K562 treated with DMSO at 1 percent for 12 hours (cell line): ENCODE results near the gene SESN1. TPM values are rescaled to one million over a fixed set of nuclear protein-coding genes. Genes with fewer than 3 reads are reported as not detected.

Source experiments
- total RNA-seq: library from RNA; unstranded; fragments of 300-600 nt; gene quantifications from 2 replicates; pipeline ENCODE4 v1.2.3, GENCODE V29; 2022; ENCODE audit not compliant: insufficient read depth

Gene SESN1
- total RNA-seq = 4.1 and 10.9 TPM in 2 replicates

GRCh38 chr6:109094416-109095035 is at the start of gene SESN1:
Gene SESN1 (minus strand): TSS chr6:109094846. CDS start chr6:109094073, 773 bp downstream.

GRCh38 chr6:109095036-109095834 is 589 bp upstream of the SESN1 start, which contains the start of gene CEP57L1:
Gene CEP57L1 (plus strand): TSS chr6:109095507. CDS start chr6:109145222, 49,715 bp downstream.

Other genes starting within 250 kb of the SESN1 start
- 1.7 TPM in 1 of 2 replicates, not detected in the other for gene ARMC2, start 246.4 kb downstream of the SESN1 start, total RNA-seq
- 11.9 and 30.4 TPM in 2 replicates for gene CEP57L1, start 661 bp upstream of the SESN1 start, total RNA-seq